Measurements from ENCODE around the gene TBCB.
"Not testable (repeated sequence)": the region's sequence is repeated elsewhere in the genome, so short reads cannot be mapped to it uniquely, and the experiment has no call there.

- TF ChIP-seq CTCF (conservative IDR thresholded peaks at IDR 0.05; ENCODE audit: low read depth, low read length); EZH2 (IDR thresholded peaks at IDR 0.05; ENCODE audit: borderline replicate concordance, low read depth, low read length, poor library complexity, severe bottlenecking): not testable (repeated sequence)
These were observed 16.0 kb downstream of the TBCB start for GRCh38 chr19:36131221-36131620.
